Heart left ventricle (tissue), 13 donors: ENCODE results near the gene TCP11L2.

ENCODE experiments used
- CTCF ChIP-seq, 12 donors: fragments of 200-600 bp; sonication (generic) in 4 of 12; IDR thresholded peaks; one replicate each; pipeline versions ENCODE4 v1.5.0 to v1.8.0; 2018 to 2022; ENCODE audit warnings: antibody characterized with exemption in 12 of 12, mild to moderate bottlenecking in 5 of 12
- POLR2A ChIP-seq, 2 donors: fragments of 450-650 bp; IDR thresholded peaks; one replicate each; pipeline ENCODE4 v1.6.1; 2017; ENCODE audit warnings: antibody characterized with exemption in 2 of 2, mild to moderate bottlenecking in 2 of 2, moderate library complexity in 2 of 2
- donor health status: ischemic (EF 13 %, LVEDD 7.1; RV severe dilation, severe dysfunction).
- donor health status: DM: no; HTN: yes; CAD: no.
- donor health status: DM: no; HTN: no; CAD: no.
- donor health status: ischemic (EF 25% LVEDD 6.9; RV normal size, moderate dysfunction).
- donor health status: ischemic (EF 25% LVEDD 5.7; RV mildly dilated, moderate dysfunction).
- donor health status: ischemic (EF 35%, LVEDD 5.7; RV mildly dilated, moderate dysfunction).
- donor health status: nonischemic (EF 11% LVEDD 7.7; RV severe dilation, severe dysfunction).
- donor health status: DM: yes; HTN: yes; CAD: no.
- donor health status: PGD.
- donor health status: ischemic (EF 29% LVEDD 5.4; RV normal size, mild dysfunction).
- donor health status: nonischemic (EF 23%, LVEDD 6.1; RV moderate dilation, normal function).

- no peak for TF ChIP-seq CTCF (IDR thresholded peaks at IDR 0.05)
- no peak for TF ChIP-seq POLR2A (IDR thresholded peaks at IDR 0.05)
Measured at GRCh38 chr12:106274575-106275121, 27.9 kb upstream of the TCP11L2 start.
